IMR-90 (cell line): ENCODE measurements around the gene TMEM245. TPM values are rescaled to one million over a fixed set of nuclear protein-coding genes. Genes with fewer than 3 reads are reported as not detected.

Experiments used
- ATAC-seq: fragments of 200-7000 bp; cut with Tn5 transposase; 2 replicates; pipeline ENCODE4 v1.9.1; 2020; ENCODE audit warnings: low read depth, mild to moderate bottlenecking, moderate library complexity
- BruUV-seq: library from RNA; stranded (reverse); fragments of 400-500 nt; replicated peaks from 2 replicates; lab custom pipeline; 2021; lab: Mats Ljungman, UMichigan
- CTCF ChIA-PET: fragments of 300-600 bp; formaldehyde crosslinking; extraction: SDS; loops from one replicate; lab custom pipeline; 2021; ENCODE audit warnings: antibody characterized with exemption; lab: Yijun Ruan, JAX
- POLR2A ChIA-PET: fragments of 300-600 bp; sonication (Branson Sonifier 250); formaldehyde crosslinking; loops from one replicate; lab custom pipeline; 2022; ENCODE audit warnings: antibody characterized with exemption; ENCODE audit not compliant: unreplicated experiment; lab: Charles Lee
- DNase-seq: peaks from one replicate; pipeline ENCODE4 v3.0.0; 2013
- H2AFZ ChIP-seq: replicated peaks from 2 replicates; pipeline ENCODE3; 2013; ENCODE audit warnings: low read length, mild to moderate bottlenecking; ENCODE audit not compliant: poor library complexity
- H2AK5ac ChIP-seq: 2 replicates; pipeline ENCODE4 v1.6.1; 2013; ENCODE audit warnings: low read depth, low read length, inconsistent platforms
- H2AK9ac ChIP-seq: replicated peaks from 2 replicates; pipeline ENCODE3; 2013; ENCODE audit warnings: mild to moderate bottlenecking, low read depth, low read length, moderate library complexity; ENCODE audit not compliant: poor library complexity
- H2BK120ac ChIP-seq: 2 replicates; pipeline ENCODE4 v1.6.1; 2013; ENCODE audit warnings: low read depth, low read length, inconsistent platforms
- H2BK15ac ChIP-seq: 3 replicates; pipeline ENCODE4 v1.6.1; 2013; ENCODE audit warnings: low read depth, low read length, inconsistent platforms
- H2BK20ac ChIP-seq: 2 replicates; pipeline ENCODE4 v1.6.1; 2013; ENCODE audit warnings: low read depth, mild to moderate bottlenecking, inconsistent platforms, low read length, moderate library complexity
- H2BK5ac ChIP-seq: 2 replicates; pipeline ENCODE4 v1.6.1; 2013; ENCODE audit warnings: mild to moderate bottlenecking, low read depth, low read length, inconsistent platforms; ENCODE audit not compliant: poor library complexity, severe bottlenecking
- H3K14ac ChIP-seq: replicated peaks from 2 replicates; pipeline ENCODE4 v1.6.1; 2013; ENCODE audit warnings: low read depth, low read length, inconsistent platforms
- H3K18ac ChIP-seq: 2 replicates; pipeline ENCODE4 v1.6.1; 2013; ENCODE audit warnings: low read depth, low read length, control low read depth
- H3K23ac ChIP-seq: 2 replicates; pipeline ENCODE4 v1.6.1; 2013; ENCODE audit warnings: low read depth, low read length, inconsistent platforms
- H3K27ac ChIP-seq: 2 replicates; pipeline ENCODE4 v1.5.1; 2013; ENCODE audit warnings: mild to moderate bottlenecking, control low read depth, low read length; ENCODE audit not compliant: insufficient read depth
- H3K27me3 ChIP-seq: 2 replicates; pipeline ENCODE4 v1.6.1; 2013; ENCODE audit warnings: low read length; ENCODE audit not compliant: control insufficient read depth, insufficient read depth
- H3K36me3 ChIP-seq: 2 replicates; pipeline ENCODE4 v1.6.1; 2013; ENCODE audit warnings: low read length, mixed read lengths; ENCODE audit not compliant: control insufficient read depth, insufficient read depth
- H3K4ac ChIP-seq: 2 replicates; pipeline ENCODE4 v1.6.1; 2013; ENCODE audit warnings: low read depth, low read length, inconsistent platforms
- H3K4me1 ChIP-seq: 2 replicates; pipeline ENCODE4 v1.6.1; 2013; ENCODE audit warnings: low read length, mixed read lengths; ENCODE audit not compliant: control insufficient read depth, insufficient read depth
- H3K4me2 ChIP-seq: 2 replicates; pipeline ENCODE4 v1.6.1; 2013; ENCODE audit warnings: low read depth, mild to moderate bottlenecking, control low read depth, low read length, moderate library complexity
- H3K4me3 ChIP-seq: 2 replicates; pipeline ENCODE4 v1.5.1; 2013; ENCODE audit warnings: low read depth, mild to moderate bottlenecking, control low read depth, low read length, moderate library complexity; ENCODE audit not compliant: insufficient read depth
- H3K56ac ChIP-seq: 2 replicates; pipeline ENCODE4 v1.6.1; 2013; ENCODE audit warnings: low read length, inconsistent platforms; ENCODE audit not compliant: insufficient read depth; ENCODE audit errors: extremely low read depth
- H3K79me1 ChIP-seq, 2 experiments: 2 replicates each; pipeline ENCODE4 v1.6.1; 2013; ENCODE audit warnings: low read length in 2 of 2, inconsistent platforms in 1 of 2, low read depth in 1 of 2
- H3K9ac ChIP-seq: 2 replicates; pipeline ENCODE4 v1.6.1; 2013; ENCODE audit warnings: low read depth, low read length, control low read depth
- H3K9me1 ChIP-seq: 2 replicates; pipeline ENCODE4 v1.6.1; 2013; ENCODE audit warnings: low read length, inconsistent platforms; ENCODE audit not compliant: insufficient read depth
- H3K9me3 ChIP-seq: 2 replicates; pipeline ENCODE4 v1.6.1; 2013; ENCODE audit warnings: low read length; ENCODE audit not compliant: control insufficient read depth, insufficient read depth
- H4K20me1 ChIP-seq: 2 replicates; pipeline ENCODE4 v1.6.1; 2013; ENCODE audit warnings: low read length, inconsistent platforms; ENCODE audit not compliant: insufficient read depth
- H4K5ac ChIP-seq: 2 replicates; pipeline ENCODE4 v1.6.1; 2013; ENCODE audit warnings: mild to moderate bottlenecking, low read depth, low read length, control low read depth
- H4K8ac ChIP-seq, 2 experiments: 2 replicates each; pipeline ENCODE4 v1.6.1; 2013; ENCODE audit warnings: low read depth in 2 of 2, low read length in 2 of 2, control low read depth in 1 of 2, inconsistent platforms in 1 of 2
- H4K91ac ChIP-seq: 2 replicates; pipeline ENCODE4 v1.6.1; 2013; ENCODE audit warnings: low read depth, low read length, inconsistent platforms; ENCODE audit not compliant: insufficient read depth
- BHLHE40 ChIP-seq: fragments of 150-350 bp; IDR thresholded peaks from 2 replicates; pipeline ENCODE4 v1.6.1; 2016; ENCODE audit warnings: mild to moderate bottlenecking, low read depth, low read length
- CEBPB ChIP-seq: IDR thresholded peaks from 2 replicates; pipeline ENCODE4 v1.6.1; 2012; ENCODE audit warnings: low read depth, low read length, improper control_type of control experiment
- ELK1 ChIP-seq: fragments of 150-350 bp; IDR thresholded peaks from 2 replicates; pipeline ENCODE4 v1.6.1; 2016; ENCODE audit warnings: low read depth, mild to moderate bottlenecking, low read length, moderate library complexity, borderline replicate concordance
- FOS ChIP-seq: fragments of 150-350 bp; IDR thresholded peaks from 2 replicates; pipeline ENCODE4 v1.6.1; 2016; ENCODE audit warnings: low read depth, low read length
- MAFK ChIP-seq: IDR thresholded peaks from 2 replicates; pipeline ENCODE4 v1.6.1; 2012; ENCODE audit warnings: low read depth, low read length, improper control_type of control experiment
- MAZ ChIP-seq: IDR thresholded peaks from 2 replicates; pipeline ENCODE4 v1.6.1; 2012; ENCODE audit warnings: low read depth, mild to moderate bottlenecking, low read length, improper control_type of control experiment, moderate library complexity, borderline replicate concordance
- MXI1 ChIP-seq: IDR thresholded peaks from 2 replicates; pipeline ENCODE4 v1.6.1; 2012; ENCODE audit warnings: low read depth, mild to moderate bottlenecking, low read length, moderate library complexity, borderline replicate concordance
- NFE2L2 ChIP-seq: fragments of 150-350 bp; IDR thresholded peaks from 2 replicates; pipeline ENCODE4 v1.6.1; 2016; ENCODE audit warnings: low read depth, mild to moderate bottlenecking, low read length
- POLR2A ChIP-seq: IDR thresholded peaks from 2 replicates; pipeline ENCODE4 v1.6.1; 2012; ENCODE audit warnings: mild to moderate bottlenecking, low read depth, low read length
- RAD21 ChIP-seq: IDR thresholded peaks from 2 replicates; pipeline ENCODE4 v1.6.1; 2012; ENCODE audit warnings: low read length, improper control_type of control experiment
- RCOR1 ChIP-seq: IDR thresholded peaks from 2 replicates; pipeline ENCODE4 v1.6.1; 2012; ENCODE audit warnings: mild to moderate bottlenecking, low read length, improper control_type of control experiment; ENCODE audit not compliant: insufficient replicate concordance
- SMC3 ChIP-seq: fragments of 150-350 bp; IDR thresholded peaks from 2 replicates; pipeline ENCODE4 v1.6.1; 2016; ENCODE audit warnings: low read depth, mild to moderate bottlenecking, antibody characterized with exemption, low read length, moderate library complexity
- WGBS, 2 experiments: methylation state at CpG; one replicate each; pipeline versions ENCODE4 v1.1.5 to v1.1.7; 2013; ENCODE audit warnings: missing lambda C conversion rate in 2 of 2; ENCODE audit not compliant: insufficient read length in 1 of 2; ENCODE audit errors: extremely low coverage in 2 of 2; 5-methylcytosine and 5-hydroxymethylcytosine counted together
- dilution Hi-C: fragments of 300-500 bp; cut with HindIII; formaldehyde crosslinking; loops from one replicate; pipeline ENCODE4 v1.14.3; 2018; ENCODE audit warnings: low sequenced_read_pairs; ENCODE audit not compliant: unreplicated experiment
- in situ Hi-C: fragments of 300-500 bp; cut with MboI; formaldehyde crosslinking; loops from 3 replicates; pipeline ENCODE4 v1.14.3; 2019; ENCODE audit warnings: low sequenced_read_pairs, inconsistent platforms, mixed read lengths
- intact Hi-C: fragments of 100-400 bp; cut with micrococcal nuclease; formaldehyde crosslinking; loops from 2 replicates; pipeline ENCODE4 v1.10.0; 2022
- polyA plus RNA-seq, 3 experiments: library from polyadenylated mRNA; depleted of rRNA; stranded (reverse); fragments of >200 nt; gene quantifications; 2 replicates each; pipeline ENCODE4 v1.2.3, GENCODE V29; 2012; ENCODE audit warnings: low replicate concordance in 1 of 3
- total RNA-seq: library from RNA; depleted of rRNA; stranded (reverse); fragments of >200 nt; gene quantifications from 2 replicates; pipeline ENCODE4 v1.2.3, GENCODE V29; 2012
- TF ChIP-seq, protein P1 (sequence below): conservative IDR thresholded peaks from 2 replicates; pipeline ENCODE4 v1.5.1; 2012; ENCODE audit warnings: mild to moderate bottlenecking, low read depth, low read length, improper control_type of control experiment
- TF ChIP-seq, protein P2 (sequence below): fragments of 150-350 bp; IDR thresholded peaks from 2 replicates; pipeline ENCODE4 v1.6.1; 2017; ENCODE audit warnings: mild to moderate bottlenecking, antibody characterized with exemption, low read length, low read depth

Gene TMEM245
- total and polyA plus RNA-seq, 2 of the 4 experiments (the other 2 are of a cell fraction), result 24.8 to 57.9 TPM

DNA sequence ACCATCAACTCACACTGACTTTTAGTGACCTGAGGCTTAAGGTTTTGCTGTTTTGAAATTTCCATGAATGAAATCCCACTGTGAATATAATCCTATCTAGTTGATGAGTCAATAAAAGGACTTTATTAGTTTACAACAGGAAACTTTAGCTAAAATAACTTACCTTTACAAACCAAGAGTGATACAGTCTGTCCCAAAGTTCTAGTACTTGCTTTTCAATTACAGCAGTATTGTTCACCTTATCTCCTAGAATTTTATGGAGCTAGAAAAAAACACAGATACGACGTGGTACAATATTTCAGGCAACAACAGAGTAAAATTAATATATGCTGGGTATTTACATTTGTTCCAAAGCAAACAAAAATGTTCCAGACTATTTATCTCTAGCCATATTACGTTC, 59.6 kb downstream of the TMEM245 start:
- H2AK5ac ChIP-seq, result no peak overlapping the region
- no peak overlapping the region for H3K4ac ChIP-seq
- H2BK5ac ChIP-seq, result no peak overlapping the region
- ChIA-PET CTCF (no interaction called here), POLR2A (no interaction called here)
- no peaks in the 10 kb centered on the region for H3K27me3 ChIP-seq
- no peak overlapping the region for H4K8ac ChIP-seq
- in situ Hi-C loops (loop anchor here (25.0 kb wide), 1 partner anchor 252 kb away; the partner anchor contains the start of gene EPB41L4B), intact Hi-C loops (no loop called here), dilution Hi-C loops (no loop called here)
- no peak overlapping the region for H2BK15ac ChIP-seq
- TF ChIP-seq, protein P1, sequence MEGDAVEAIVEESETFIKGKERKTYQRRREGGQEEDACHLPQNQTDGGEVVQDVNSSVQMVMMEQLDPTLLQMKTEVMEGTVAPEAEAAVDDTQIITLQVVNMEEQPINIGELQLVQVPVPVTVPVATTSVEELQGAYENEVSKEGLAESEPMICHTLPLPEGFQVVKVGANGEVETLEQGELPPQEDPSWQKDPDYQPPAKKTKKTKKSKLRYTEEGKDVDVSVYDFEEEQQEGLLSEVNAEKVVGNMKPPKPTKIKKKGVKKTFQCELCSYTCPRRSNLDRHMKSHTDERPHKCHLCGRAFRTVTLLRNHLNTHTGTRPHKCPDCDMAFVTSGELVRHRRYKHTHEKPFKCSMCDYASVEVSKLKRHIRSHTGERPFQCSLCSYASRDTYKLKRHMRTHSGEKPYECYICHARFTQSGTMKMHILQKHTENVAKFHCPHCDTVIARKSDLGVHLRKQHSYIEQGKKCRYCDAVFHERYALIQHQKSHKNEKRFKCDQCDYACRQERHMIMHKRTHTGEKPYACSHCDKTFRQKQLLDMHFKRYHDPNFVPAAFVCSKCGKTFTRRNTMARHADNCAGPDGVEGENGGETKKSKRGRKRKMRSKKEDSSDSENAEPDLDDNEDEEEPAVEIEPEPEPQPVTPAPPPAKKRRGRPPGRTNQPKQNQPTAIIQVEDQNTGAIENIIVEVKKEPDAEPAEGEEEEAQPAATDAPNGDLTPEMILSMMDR, result no peak
- TF ChIP-seq MAZ (no peak), MXI1 (no peak), FOS (no peak), POLR2A (no peak), MAFK (no peak), CEBPB (no peak), RCOR1 (no peak), ELK1 (no peak), NFE2L2 (no peak), SMC3 (no peak), RAD21 (no peak), BHLHE40 (no peak)
- TF ChIP-seq, protein P2, sequence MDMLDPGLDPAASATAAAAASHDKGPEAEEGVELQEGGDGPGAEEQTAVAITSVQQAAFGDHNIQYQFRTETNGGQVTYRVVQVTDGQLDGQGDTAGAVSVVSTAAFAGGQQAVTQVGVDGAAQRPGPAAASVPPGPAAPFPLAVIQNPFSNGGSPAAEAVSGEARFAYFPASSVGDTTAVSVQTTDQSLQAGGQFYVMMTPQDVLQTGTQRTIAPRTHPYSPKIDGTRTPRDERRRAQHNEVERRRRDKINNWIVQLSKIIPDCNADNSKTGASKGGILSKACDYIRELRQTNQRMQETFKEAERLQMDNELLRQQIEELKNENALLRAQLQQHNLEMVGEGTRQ, result no peak
- no peak overlapping the region for H2AFZ ChIP-seq
- no peak overlapping the region for H4K5ac ChIP-seq
- no peak overlapping the region for H2AK9ac ChIP-seq
- no peak overlapping the region for H2BK120ac ChIP-seq
- H3K18ac ChIP-seq, result no peak overlapping the region
- H3K9ac ChIP-seq, result no peak overlapping the region
- BruUV-seq, result no TSS peak
- H3K23ac ChIP-seq, result no peak overlapping the region
- no peaks in the 10 kb centered on the region for H4K20me1 ChIP-seq
- no peak for DNase-seq
- WGBS, 2 experiments, result no CpG with 5 or more reads among the region's 3 CpGs
- no peak for ATAC-seq
- H3K79me1 ChIP-seq, result peaks cover 8 to 20% of the 10 kb centered on the region in 2 experiments; a peak in 3 of 4 replicates
- no peak overlapping the region for H3K14ac ChIP-seq
- no peak overlapping the region for H3K4me3 ChIP-seq
- peaks cover 30% of the 10 kb centered on the region for H3K36me3 ChIP-seq
- H3K9me1 ChIP-seq, result 0 out of 2 replicates have a peak, but pooled peaks cover 2% of the 10 kb centered on the region
- no peak overlapping the region for H3K56ac ChIP-seq
- H3K4me1 ChIP-seq, result no peaks in the 10 kb centered on the region; the same call in 1 of the 2 replicates
- H2BK20ac ChIP-seq, result no peak overlapping the region
- H3K9me3 ChIP-seq, result no peaks in the 10 kb centered on the region
- no peak overlapping the region for H4K91ac ChIP-seq
- no peak overlapping the region for H3K27ac ChIP-seq
- no peak overlapping the region for H3K4me2 ChIP-seq
